SK-N-SH (cell line): ENCODE data around the gene LONRF2. TPM values are rescaled to one million over a fixed set of nuclear protein-coding genes. Genes with fewer than 3 reads are reported as not detected.

ENCODE experiments used
- CTCF ChIA-PET: fragments of 300-600, 350-600 bp; formaldehyde crosslinking; extraction: SDS; loops from one replicate; lab custom pipeline; 2021; lab: Yijun Ruan, JAX
- POLR2A ChIA-PET: fragments of 350-600 bp; sonication (Branson Sonifier 250); formaldehyde crosslinking; extraction: SDS; loops from one replicate; lab custom pipeline; 2020; ENCODE audit warnings: antibody characterized with exemption, inconsistent platforms; lab: Yijun Ruan, JAX
- DNase-seq: peaks from one replicate; pipeline ENCODE4 v3.0.0; 2012
- H2AFZ ChIP-seq: fragments of 200-600 bp; sonication (generic); 2 replicates; pipeline ENCODE4 v1.8.1; 2016; ENCODE audit warnings: antibody characterized with exemption, mild to moderate bottlenecking, low read depth
- H3F3A ChIP-seq: fragments of 200-600 bp; sonication (generic); replicated peaks from 2 replicates; pipeline ENCODE3; 2016; ENCODE audit warnings: antibody characterized with exemption, mild to moderate bottlenecking; ENCODE audit not compliant: insufficient read depth
- H3K27ac ChIP-seq, 2 experiments: fragments of 200-500 bp in 1 of 2; fragments of 200-600 bp in 1 of 2; sonication (Bioruptor generic) in 1 of 2; sonication (generic), shearing (Covaris generic) in 1 of 2; 2 replicates each; pipeline versions ENCODE4 v1.5.1 to v1.6.1; 2014 to 2016; ENCODE audit warnings: low read depth in 2 of 2, inconsistent platforms in 1 of 2, low read length in 1 of 2, mild to moderate bottlenecking in 1 of 2, mixed read lengths in 1 of 2
- H3K27me3 ChIP-seq: fragments of 200-600 bp; sonication (generic), shearing (Covaris generic); 2 replicates; pipeline ENCODE4 v1.6.1; 2016; ENCODE audit warnings: mixed run types; ENCODE audit not compliant: insufficient read depth
- H3K36me3 ChIP-seq, 2 experiments: fragments of 200-500 bp in 1 of 2; fragments of 200-600 bp in 1 of 2; sonication (Bioruptor generic) in 1 of 2; sonication (generic) in 1 of 2; replicated peaks in 1 of 2; 2 replicates each; pipeline versions ENCODE3 to v1.5.1; 2014 to 2016; ENCODE audit warnings: low read length in 1 of 2, mild to moderate bottlenecking in 1 of 2; ENCODE audit not compliant: insufficient read depth in 2 of 2, control insufficient read depth in 1 of 2
- H3K4me1 ChIP-seq, 2 experiments: fragments of 200-500 bp in 1 of 2; fragments of 200-600 bp in 1 of 2; sonication (Bioruptor generic) in 1 of 2; sonication (generic), shearing (Covaris generic) in 1 of 2; 2 replicates each; pipeline versions ENCODE4 v1.5.1 to v1.6.1; 2014 to 2016; ENCODE audit warnings: low read depth in 1 of 2, low read length in 1 of 2, mixed run types in 1 of 2; ENCODE audit not compliant: insufficient read depth in 2 of 2, control insufficient read depth in 1 of 2
- H3K4me2 ChIP-seq: fragments of 200-600 bp; sonication (generic), shearing (Covaris generic); 2 replicates; pipeline ENCODE4 v1.6.1; 2017; ENCODE audit warnings: mixed run types
- H3K4me3 ChIP-seq, 2 experiments: fragments of 200-500 bp in 1 of 2; fragments of 200-600 bp in 1 of 2; sonication (Bioruptor generic) in 1 of 2; sonication (generic), shearing (Covaris generic) in 1 of 2; 2 replicates each; pipeline versions ENCODE4 v1.5.1 to v1.8.1; 2014 to 2016; ENCODE audit warnings: low read depth in 2 of 2, inconsistent platforms in 1 of 2, low read length in 1 of 2, mild to moderate bottlenecking in 1 of 2, mixed read lengths in 1 of 2, moderate library complexity in 1 of 2
- H3K79me2 ChIP-seq: fragments of 200-600 bp; sonication (generic); 2 replicates; pipeline ENCODE4 v1.8.1; 2017; ENCODE audit warnings: mild to moderate bottlenecking; ENCODE audit not compliant: insufficient read depth
- H3K9ac ChIP-seq: fragments of 200-600 bp; sonication (generic); 2 replicates; pipeline ENCODE4 v1.6.1; 2017; ENCODE audit warnings: mixed run types
- H3K9me2 ChIP-seq: fragments of 200-600 bp; sonication (generic); 2 replicates; pipeline ENCODE4 v1.6.1; 2017; ENCODE audit warnings: mixed run types
- H3K9me3 ChIP-seq: fragments of 200-600 bp; sonication (generic); 2 replicates; pipeline ENCODE4 v1.6.1; 2017; ENCODE audit warnings: mixed run types, mild to moderate bottlenecking, moderate library complexity
- H4K20me1 ChIP-seq: fragments of 200-600 bp; sonication (generic); 2 replicates; pipeline ENCODE4 v1.6.1; 2017; ENCODE audit warnings: mild to moderate bottlenecking, mixed run types; ENCODE audit not compliant: insufficient read depth
- FOSL2 ChIP-seq: IDR thresholded peaks from 2 replicates; pipeline ENCODE4 v1.4.0; 2012; ENCODE audit warnings: low read depth, mild to moderate bottlenecking, moderate library complexity, borderline replicate concordance
- FOXJ3 ChIP-seq: sonication (generic); formaldehyde crosslinking; IDR thresholded peaks from 2 replicates; pipeline ENCODE4 v1.5.1; 2020; ENCODE audit warnings: mild to moderate bottlenecking, missing genetic modification reagents
- FOXM1 ChIP-seq: IDR thresholded peaks from 2 replicates; pipeline ENCODE4 v1.4.0; 2012; ENCODE audit warnings: low read depth, mild to moderate bottlenecking
- GATA2 ChIP-seq: sonication (generic); formaldehyde crosslinking; IDR thresholded peaks from 2 replicates; pipeline ENCODE4 v1.5.0; 2020; ENCODE audit warnings: mild to moderate bottlenecking, missing genetic modification reagents
- IRF3 ChIP-seq: fragments of 150-350 bp; IDR thresholded peaks from 2 replicates; pipeline ENCODE4 v1.6.1; 2016; ENCODE audit warnings: mild to moderate bottlenecking, low read depth, low read length
- MAX ChIP-seq: IDR thresholded peaks from 2 replicates; pipeline ENCODE4 v1.4.0; 2012; ENCODE audit warnings: low read depth
- MEF2A ChIP-seq: IDR thresholded peaks from 2 replicates; pipeline ENCODE4 v1.4.0; 2012; ENCODE audit warnings: low read depth, borderline replicate concordance
- MXI1 ChIP-seq: IDR thresholded peaks from 2 replicates; pipeline ENCODE4 v1.6.1; 2012; ENCODE audit warnings: mild to moderate bottlenecking, low read depth, low read length, improper control_type of control experiment
- NFIC ChIP-seq: IDR thresholded peaks from 2 replicates; pipeline ENCODE4 v1.4.0; 2012; ENCODE audit warnings: borderline replicate concordance
- POLR2AphosphoS5 ChIP-seq: IDR thresholded peaks from 2 replicates; pipeline ENCODE4 v1.6.1; 2012; ENCODE audit warnings: low read depth, low read length
- RCOR1 ChIP-seq: fragments of 150-350 bp; IDR thresholded peaks from 2 replicates; pipeline ENCODE4 v1.6.1; 2017; ENCODE audit warnings: antibody characterized with exemption, low read length
- REST ChIP-seq: IDR thresholded peaks from 2 replicates; pipeline ENCODE4 v1.6.1; 2012; ENCODE audit warnings: mild to moderate bottlenecking, low read depth, low read length, moderate library complexity
- RFX5 ChIP-seq: IDR thresholded peaks from 2 replicates; pipeline ENCODE4 v1.6.1; 2012; ENCODE audit warnings: mild to moderate bottlenecking, improper control_type of control experiment, low read length
- RXRA ChIP-seq: IDR thresholded peaks from 2 replicates; pipeline ENCODE4 v1.4.0; 2012; ENCODE audit warnings: low read depth, mild to moderate bottlenecking, borderline replicate concordance
- SIN3A ChIP-seq: IDR thresholded peaks from 2 replicates; pipeline ENCODE4 v1.6.1; 2012; ENCODE audit warnings: low read depth, mild to moderate bottlenecking, low read length, moderate library complexity, borderline replicate concordance
- TEAD4 ChIP-seq: IDR thresholded peaks from 2 replicates; pipeline ENCODE4 v1.4.0; 2012; ENCODE audit warnings: mild to moderate bottlenecking, borderline replicate concordance; ENCODE audit not compliant: insufficient read depth
- YY1 ChIP-seq: IDR thresholded peaks from 2 replicates; pipeline ENCODE4 v1.4.0; 2012; ENCODE audit warnings: low read depth, mild to moderate bottlenecking
- ZBTB33 ChIP-seq: IDR thresholded peaks from 2 replicates; pipeline ENCODE4 v1.4.0; 2012; ENCODE audit warnings: low read depth, borderline replicate concordance
- WGBS: methylation state at CpG from one replicate; pipeline ENCODE4 v1.1.6; 2017; ENCODE audit warnings: low lambda C conversion rate; 5-methylcytosine and 5-hydroxymethylcytosine counted together
- polyA plus RNA-seq, 3 experiments: library from polyadenylated mRNA; depleted of rRNA; stranded (reverse); fragments of >200 nt; gene quantifications; 2 replicates each; pipeline ENCODE4 v1.2.3, GENCODE V29; 2012
- TF ChIP-seq, protein P1 (sequence below): fragments of 200-600 bp; sonication (generic); IDR thresholded peaks from 2 replicates; pipeline ENCODE4 v1.6.1; 2017; ENCODE audit warnings: antibody characterized with exemption, mild to moderate bottlenecking, moderate library complexity

The LONRF2 gene
- polyA plus RNA-seq, 1 of the 3 experiments (the other 2 are of a cell fraction) = 2.0 TPM

GRCh38 chr2:100271210-100271609 lies 51.1 kb downstream of the LONRF2 start:
- no peak overlapping the region for H3K4me2 ChIP-seq
- H3K4me1 ChIP-seq = peaks cover 0 to 7% of the 10 kb centered on the region in 2 experiments; a peak in 2 of 4 replicates
- no peak overlapping the region for H3K27ac ChIP-seq
- ChIA-PET CTCF (interaction anchor here (5.2 to 8.6 kb wide), 2 partner anchors 9 to 110 kb away, joined by 29 to 107 read pairs; no protein-coding TSS in a partner anchor), POLR2A (no interaction called here)
- no peaks in the 10 kb centered on the region for H3K27me3 ChIP-seq
- H2AFZ ChIP-seq = no peak overlapping the region
- no peaks in the 10 kb centered on the region for H4K20me1 ChIP-seq
- H3K9ac ChIP-seq = no peak overlapping the region
- DNase-seq = no peak
- H3K36me3 ChIP-seq = no peaks in the 10 kb centered on the region
- TF ChIP-seq YY1 (no peak), RCOR1 (no peak), MEF2A (no peak), MAX (no peak), FOSL2 (no peak), FOXM1 (no peak), RXRA (no peak), MXI1 (no peak), IRF3 (no peak), POLR2AphosphoS5 (no peak), REST (no peak), ZBTB33 (no peak), TEAD4 (no peak), GATA2 (no peak), FOXJ3 (CRISPR knock-in tag) (no peak), NFIC (no peak), RFX5 (no peak), SIN3A (no peak)
- TF ChIP-seq, protein P1, sequence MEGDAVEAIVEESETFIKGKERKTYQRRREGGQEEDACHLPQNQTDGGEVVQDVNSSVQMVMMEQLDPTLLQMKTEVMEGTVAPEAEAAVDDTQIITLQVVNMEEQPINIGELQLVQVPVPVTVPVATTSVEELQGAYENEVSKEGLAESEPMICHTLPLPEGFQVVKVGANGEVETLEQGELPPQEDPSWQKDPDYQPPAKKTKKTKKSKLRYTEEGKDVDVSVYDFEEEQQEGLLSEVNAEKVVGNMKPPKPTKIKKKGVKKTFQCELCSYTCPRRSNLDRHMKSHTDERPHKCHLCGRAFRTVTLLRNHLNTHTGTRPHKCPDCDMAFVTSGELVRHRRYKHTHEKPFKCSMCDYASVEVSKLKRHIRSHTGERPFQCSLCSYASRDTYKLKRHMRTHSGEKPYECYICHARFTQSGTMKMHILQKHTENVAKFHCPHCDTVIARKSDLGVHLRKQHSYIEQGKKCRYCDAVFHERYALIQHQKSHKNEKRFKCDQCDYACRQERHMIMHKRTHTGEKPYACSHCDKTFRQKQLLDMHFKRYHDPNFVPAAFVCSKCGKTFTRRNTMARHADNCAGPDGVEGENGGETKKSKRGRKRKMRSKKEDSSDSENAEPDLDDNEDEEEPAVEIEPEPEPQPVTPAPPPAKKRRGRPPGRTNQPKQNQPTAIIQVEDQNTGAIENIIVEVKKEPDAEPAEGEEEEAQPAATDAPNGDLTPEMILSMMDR = no peak
- H3K9me3 ChIP-seq = no peaks in the 10 kb centered on the region
- H3K4me3 ChIP-seq = no peak overlapping the region
- no peaks in the 10 kb centered on the region for H3K9me2 ChIP-seq
- no peaks in the 10 kb centered on the region for H3F3A ChIP-seq
- no peaks in the 10 kb centered on the region for H3K79me2 ChIP-seq
- WGBS = 81% methylated on average over 5 of the region's 5 CpGs
